Left kidney (tissue), 2 donors: Measurements from ENCODE around the gene RNF144A. TPM values are rescaled to one million over a fixed set of nuclear protein-coding genes. Genes with fewer than 3 reads are reported as not detected.
"Not testable (repeated sequence)": the region's sequence is repeated elsewhere in the genome, so short reads cannot be mapped to it uniquely, and the experiment has no call there.

ENCODE experiments used
- DNase-seq: peaks from one replicate; pipeline ENCODE4 v3.0.0-alpha.2; 2013
- polyA plus RNA-seq: library from polyadenylated mRNA; unstranded; fragments of 120-200 nt; gene quantifications from one replicate; pipeline ENCODE4 v1.2.1, GENCODE V29; 2013; ENCODE audit not compliant: insufficient read length

The RNF144A gene
- polyA plus RNA-seq, 1 donor, result 62.9 TPM

DNA sequence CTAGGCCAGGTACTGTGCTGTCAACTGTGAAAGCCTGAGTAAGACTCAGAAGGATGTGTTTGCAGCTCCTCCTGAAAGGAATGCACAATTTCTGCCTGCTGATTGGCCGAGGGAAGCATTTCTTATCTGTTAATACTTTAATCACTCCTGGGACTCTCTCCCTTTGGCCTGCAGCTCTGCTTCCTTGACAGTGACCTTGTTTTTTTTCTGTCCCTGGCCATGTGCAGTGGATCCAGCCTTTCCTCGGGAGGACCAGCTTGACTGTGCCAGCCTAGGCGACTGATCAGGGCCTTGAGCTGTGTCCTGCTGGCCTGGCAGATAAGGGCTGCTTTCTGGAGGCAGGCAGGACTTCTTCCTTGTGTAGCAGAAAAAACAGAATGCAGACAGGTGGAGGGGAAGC, 10.0 kb downstream of the RNF144A start:
- DNase-seq, result no peak

DNA sequence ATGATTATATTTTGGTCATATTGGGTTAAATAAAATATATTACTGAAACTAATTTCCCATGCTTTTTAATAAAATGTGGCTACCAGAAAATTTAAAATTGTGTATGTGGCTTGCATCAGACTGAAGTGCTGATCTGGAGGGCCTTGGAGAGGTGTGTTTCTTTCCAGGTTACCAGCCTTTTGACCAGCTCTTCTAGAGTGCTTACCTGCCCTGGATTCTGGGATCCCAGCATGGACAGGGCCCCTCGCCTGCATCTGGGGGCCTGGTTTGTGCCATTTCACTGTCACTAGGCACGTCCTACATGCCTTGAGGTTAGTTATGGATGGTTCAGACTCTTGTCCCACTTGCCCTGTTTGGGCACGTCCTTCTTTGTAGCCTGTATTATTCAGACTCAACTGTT, 10.5 kb downstream of the RNF144A start:
- no peak for DNase-seq

DNA sequence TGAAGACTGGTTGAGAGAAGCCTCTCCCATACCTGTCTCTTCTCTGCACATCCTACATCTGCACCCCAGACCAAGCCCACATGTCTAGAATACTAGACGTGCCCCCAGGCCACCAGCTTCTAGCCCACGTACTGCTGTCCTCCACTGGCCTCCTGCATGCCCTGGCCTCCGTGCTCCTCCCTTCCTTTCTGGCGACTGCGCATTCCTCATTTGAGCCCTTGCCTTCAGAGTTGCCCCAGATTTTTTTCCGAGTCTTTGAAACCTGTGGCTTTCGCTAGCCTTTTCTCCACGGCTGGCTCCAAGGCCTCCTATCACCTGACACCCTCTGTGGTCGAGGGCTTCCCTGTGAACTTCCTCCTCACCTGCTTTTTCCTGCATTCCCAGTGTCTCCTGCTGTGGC, 11.2 kb downstream of the RNF144A start:
- DNase-seq, result no peak

- DNase-seq, result no peak
Observed at GRCh38 chr2:6929196-6929819, 12.1 kb downstream of the RNF144A start.

- DNase-seq, result no peak
Observed at GRCh38 chr2:6930923-6931647, 13.9 kb downstream of the RNF144A start.

DNA sequence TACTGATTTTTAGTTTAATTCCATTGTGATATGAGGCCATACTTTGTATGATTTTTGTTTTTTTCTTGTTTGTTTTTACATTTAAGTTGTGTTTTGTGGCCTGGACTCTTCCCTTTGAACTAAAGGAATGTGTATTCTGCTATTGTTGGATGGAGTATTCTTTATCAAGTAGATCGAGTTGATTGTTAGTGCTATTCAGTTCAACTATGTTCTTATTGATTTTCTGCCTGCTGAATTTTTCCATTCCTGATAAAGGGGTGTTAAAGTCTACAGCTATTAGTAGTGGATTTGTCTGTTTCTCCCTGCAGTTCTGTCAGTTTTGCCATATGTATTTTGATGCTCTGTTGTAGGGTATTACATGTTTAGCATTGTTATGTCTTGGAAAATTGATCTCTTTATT, 14.5 kb downstream of the RNF144A start:
- no peak for DNase-seq

GRCh38 chr2:6932206-6932605, 15.0 kb downstream of the RNF144A start:
- no peak for DNase-seq

DNA sequence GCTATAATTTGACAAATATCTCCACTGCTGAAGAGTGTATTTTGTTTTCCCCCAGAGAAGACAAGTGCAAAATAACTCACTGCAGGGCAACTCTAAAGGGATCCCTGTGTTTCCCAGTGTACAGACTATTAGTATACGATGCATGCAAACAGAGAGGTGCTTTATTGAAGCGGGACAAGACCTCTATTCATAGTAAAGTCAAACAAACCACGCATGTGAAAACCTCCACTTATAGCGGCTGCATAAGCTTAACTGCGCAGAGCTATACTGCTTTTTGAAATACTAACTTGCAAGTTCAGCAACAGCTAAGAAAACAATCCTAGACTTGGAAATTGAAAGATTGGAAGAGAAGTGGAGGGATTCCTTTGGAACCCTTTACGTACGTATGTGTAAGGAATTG, 15.6 kb downstream of the RNF144A start:
- DNase-seq, result no peak

GRCh38 chr2:6933911-6934310, 16.7 kb downstream of the RNF144A start:
- DNase-seq, result no peak

- DNase-seq, result no peak
Observed at GRCh38 chr2:6934345-6934744, 17.1 kb downstream of the RNF144A start.

DNA sequence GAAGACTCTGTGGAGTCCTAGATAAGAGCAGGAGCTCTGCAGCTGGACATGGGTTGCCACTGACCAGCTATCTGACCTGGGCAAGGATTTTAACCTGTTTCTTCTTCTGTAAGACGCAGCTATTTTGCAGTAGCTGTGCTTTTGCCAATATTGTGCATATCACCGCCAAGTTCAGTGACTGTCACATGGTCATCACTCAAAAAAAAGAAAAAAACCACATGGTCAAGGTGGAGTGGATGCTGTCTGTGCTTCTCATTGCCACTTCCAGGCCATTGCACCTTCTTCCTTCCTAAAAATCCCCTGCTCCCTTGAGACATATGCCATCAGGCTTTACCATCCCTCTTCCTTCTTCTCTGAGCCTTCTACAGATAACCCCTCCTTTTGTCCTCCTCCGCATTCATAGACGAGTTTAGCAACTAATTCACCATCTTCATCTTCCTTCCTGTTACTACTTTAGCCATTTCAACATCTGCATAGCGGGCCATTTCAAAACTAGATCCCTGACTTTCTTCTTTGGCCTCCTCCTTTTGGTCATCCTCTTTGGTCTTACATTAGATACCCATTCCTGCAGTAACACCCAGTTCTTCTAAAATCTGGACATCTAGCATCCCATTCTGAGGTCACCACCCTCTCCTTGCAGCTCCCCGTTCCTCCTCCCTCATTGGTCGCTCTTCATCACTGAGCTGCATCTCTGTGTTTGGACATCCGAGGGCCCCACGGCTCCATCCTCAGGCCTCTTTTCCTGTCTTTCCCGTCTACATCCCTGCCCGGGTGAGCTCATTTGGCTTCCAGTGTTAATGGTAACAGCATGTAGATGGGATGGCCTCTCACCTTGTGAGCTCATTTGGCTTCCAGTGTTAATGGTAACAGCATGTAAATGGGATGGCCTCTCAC, 17.8 kb downstream of the RNF144A start:
- no peak for DNase-seq

DNA sequence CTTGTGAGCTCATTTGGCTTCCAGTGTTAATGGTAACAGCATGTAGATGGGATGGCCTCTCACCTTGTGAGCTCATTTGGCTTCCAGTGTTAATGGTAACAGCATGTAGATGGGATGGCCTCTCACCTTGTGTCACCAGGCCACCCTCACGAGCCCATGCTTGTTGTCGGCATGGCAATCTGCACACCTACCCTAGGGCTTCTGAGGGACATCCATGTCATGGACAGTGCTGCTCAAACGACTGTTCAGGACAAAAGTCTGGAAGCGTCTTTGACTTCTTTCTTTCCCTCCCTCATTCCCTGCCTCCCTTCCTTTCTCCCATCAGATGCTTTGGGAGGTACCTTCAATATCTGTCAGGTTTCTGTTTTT, 18.4 kb downstream of the RNF144A start:
- not testable (repeated sequence) for DNase-seq

GRCh38 chr2:6937157-6937556, 19.9 kb downstream of the RNF144A start:
- DNase-seq, result no peak

DNA sequence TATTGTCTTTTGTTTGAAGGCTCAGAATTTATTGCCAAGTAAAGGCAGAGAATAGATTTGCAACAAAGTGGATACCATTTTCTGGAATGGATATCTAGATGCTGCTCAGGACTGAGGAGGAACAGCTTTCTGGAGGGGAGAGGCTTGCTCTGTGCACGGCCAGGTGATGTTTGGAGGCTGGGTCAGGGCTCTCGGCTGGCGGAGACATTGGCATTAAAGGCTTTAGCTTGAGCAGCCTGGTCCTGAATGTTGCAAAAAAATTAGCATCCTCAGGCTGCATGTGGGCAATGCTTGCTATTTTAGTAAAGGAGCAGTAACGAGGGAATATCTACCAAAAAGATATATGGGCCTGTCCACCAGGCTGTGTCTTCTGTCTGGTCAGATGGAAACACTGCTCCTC, 20.4 kb downstream of the RNF144A start:
- DNase-seq, result no peak

DNA sequence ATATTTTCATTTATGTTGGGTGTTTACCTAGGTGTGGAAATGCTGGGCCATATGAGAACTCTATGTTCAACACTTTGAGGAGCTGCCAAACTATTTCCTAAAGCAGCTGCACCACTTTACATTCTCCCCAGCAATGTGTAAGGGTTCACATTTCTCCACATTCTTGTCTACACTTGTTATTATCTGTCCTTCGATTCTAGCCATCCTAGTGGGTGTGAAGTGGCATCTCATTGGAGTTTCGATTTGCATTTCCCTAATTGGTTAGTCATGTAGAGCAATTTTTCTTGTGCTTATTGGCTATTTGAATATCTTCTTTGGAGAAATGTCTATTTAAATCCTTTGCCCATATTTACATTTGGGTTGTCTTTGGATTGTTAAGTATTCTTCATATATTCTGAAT, 21.9 kb downstream of the RNF144A start:
- DNase-seq, result no peak

GRCh38 chr2:6940820-6941219, 23.6 kb downstream of the RNF144A start:
- no peak for DNase-seq

DNA sequence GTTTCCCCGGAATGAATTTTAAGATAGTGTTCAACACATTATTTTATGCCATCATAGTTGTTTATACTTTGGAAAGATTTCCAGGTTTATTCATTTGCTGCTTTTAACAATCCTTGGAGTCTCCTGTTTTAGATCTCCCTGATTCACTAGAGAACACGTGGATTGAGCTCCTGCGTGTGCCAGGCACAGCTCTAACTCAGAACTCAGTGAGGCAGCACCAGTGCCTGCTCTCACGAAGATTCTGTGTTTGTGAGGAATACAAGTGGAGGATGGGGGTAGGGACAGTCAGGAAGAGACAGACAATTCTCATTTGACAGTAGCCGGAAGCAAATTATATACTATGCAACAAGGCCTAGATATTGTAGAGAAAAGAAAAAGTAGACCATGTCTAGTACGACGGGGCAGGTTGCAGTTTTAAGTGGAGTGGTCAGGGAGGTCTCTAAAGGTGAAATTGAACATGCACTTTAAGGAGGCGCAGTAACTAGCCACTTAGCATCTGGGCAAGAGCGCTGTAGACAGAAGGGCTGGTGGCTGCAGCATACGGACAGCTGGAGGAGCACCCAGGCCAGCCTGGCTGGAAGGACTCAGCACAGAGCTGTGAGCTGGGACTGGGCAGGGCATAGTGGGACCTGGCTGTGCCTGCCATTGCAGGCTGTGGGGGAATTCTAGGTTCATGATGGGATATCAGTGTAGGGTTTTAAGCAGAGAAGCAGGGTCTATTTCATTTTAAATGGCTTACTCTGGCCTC, 24.3 kb downstream of the RNF144A start:
- no peak for DNase-seq

- DNase-seq, result no peak
Observed at GRCh38 chr2:6942848-6943247, 25.6 kb downstream of the RNF144A start.

- DNase-seq, result no peak
Observed at GRCh38 chr2:6943523-6943922, 26.3 kb downstream of the RNF144A start.

GRCh38 chr2:6943971-6944370, 26.8 kb downstream of the RNF144A start:
- no peak for DNase-seq

GRCh38 chr2:6944555-6944954, 27.3 kb downstream of the RNF144A start:
- DNase-seq, result no peak

GRCh38 chr2:6945087-6945813, 28.0 kb downstream of the RNF144A start:
- no peak for DNase-seq
